DOHH2 (cell line): ENCODE data around the gene LENG9.

Source experiments
- EZH2phosphoT487 ChIP-seq: fragments of 200-600 bp; sonication (generic); IDR thresholded peaks from 2 replicates; pipeline ENCODE4 v1.6.1; 2017; ENCODE audit warnings: borderline replicate concordance, mild to moderate bottlenecking, antibody characterized with exemption, low read length, moderate library complexity, mixed read lengths
- TF ChIP-seq, protein P1 (sequence below): fragments of 200-600 bp; sonication (generic); IDR thresholded peaks from one replicate; pipeline ENCODE4 v1.5.1; 2014; ENCODE audit warnings: antibody characterized with exemption, mild to moderate bottlenecking, low read depth, low read length; ENCODE audit not compliant: poor library complexity, severe bottlenecking

DNA sequence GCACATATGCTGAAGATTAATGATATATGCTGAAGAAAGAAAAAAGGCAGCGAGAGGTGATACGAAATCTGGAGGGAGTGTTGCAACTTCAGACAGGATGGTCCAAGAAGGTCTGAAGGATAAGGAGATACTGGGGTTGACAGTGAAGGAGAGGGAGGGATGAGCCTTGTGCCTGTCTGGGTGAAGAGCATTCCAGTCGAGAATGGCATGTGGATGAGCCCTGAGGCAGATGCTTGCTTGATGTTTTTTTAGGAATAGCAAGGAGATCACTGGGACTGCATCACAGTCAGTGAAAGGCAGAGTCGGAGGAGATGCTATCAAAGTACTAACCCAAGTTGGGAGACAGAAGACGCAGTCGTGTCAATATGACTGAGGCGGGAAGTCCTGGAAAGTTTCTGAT is 25.8 kb upstream of the LENG9 start:
- TF ChIP-seq, protein P1, sequence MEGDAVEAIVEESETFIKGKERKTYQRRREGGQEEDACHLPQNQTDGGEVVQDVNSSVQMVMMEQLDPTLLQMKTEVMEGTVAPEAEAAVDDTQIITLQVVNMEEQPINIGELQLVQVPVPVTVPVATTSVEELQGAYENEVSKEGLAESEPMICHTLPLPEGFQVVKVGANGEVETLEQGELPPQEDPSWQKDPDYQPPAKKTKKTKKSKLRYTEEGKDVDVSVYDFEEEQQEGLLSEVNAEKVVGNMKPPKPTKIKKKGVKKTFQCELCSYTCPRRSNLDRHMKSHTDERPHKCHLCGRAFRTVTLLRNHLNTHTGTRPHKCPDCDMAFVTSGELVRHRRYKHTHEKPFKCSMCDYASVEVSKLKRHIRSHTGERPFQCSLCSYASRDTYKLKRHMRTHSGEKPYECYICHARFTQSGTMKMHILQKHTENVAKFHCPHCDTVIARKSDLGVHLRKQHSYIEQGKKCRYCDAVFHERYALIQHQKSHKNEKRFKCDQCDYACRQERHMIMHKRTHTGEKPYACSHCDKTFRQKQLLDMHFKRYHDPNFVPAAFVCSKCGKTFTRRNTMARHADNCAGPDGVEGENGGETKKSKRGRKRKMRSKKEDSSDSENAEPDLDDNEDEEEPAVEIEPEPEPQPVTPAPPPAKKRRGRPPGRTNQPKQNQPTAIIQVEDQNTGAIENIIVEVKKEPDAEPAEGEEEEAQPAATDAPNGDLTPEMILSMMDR, result no peak
- TF ChIP-seq EZH2phosphoT487, result no peak
